OCI-LY1 (cell line): Measurements from ENCODE around the gene PSKH1.
A peak's percentile ranks its signal among the peaks of the same experiment; 100 is the strongest.

Experiments used
- H2AFZ ChIP-seq: fragments of 200-600 bp; sonication (generic), shearing (Covaris generic); 2 replicates; pipeline ENCODE4 v1.6.0; 2014; ENCODE audit warnings: antibody characterized with exemption, mild to moderate bottlenecking, low read length
- H3F3A ChIP-seq: fragments of 200-600 bp; sonication (generic), shearing (Covaris generic); 2 replicates; pipeline ENCODE4 v1.6.0; 2014; ENCODE audit warnings: mild to moderate bottlenecking, antibody characterized with exemption, low read length, moderate library complexity; ENCODE audit not compliant: insufficient read depth
- H3K27ac ChIP-seq: fragments of 200-600 bp; sonication (generic); 2 replicates; pipeline ENCODE4 v1.5.1; 2014; ENCODE audit warnings: low read length, mixed run types, mild to moderate bottlenecking, low read depth; ENCODE audit not compliant: poor library complexity, severe bottlenecking
- H3K27me3 ChIP-seq: fragments of 200-600 bp; sonication (generic); 2 replicates; pipeline ENCODE4 v1.6.0; 2014; ENCODE audit warnings: antibody characterized with exemption, mild to moderate bottlenecking, low read length, moderate library complexity; ENCODE audit not compliant: insufficient read depth
- H3K36me3 ChIP-seq: fragments of 200-600 bp; sonication (generic); 2 replicates; pipeline ENCODE4 v1.6.1; 2014; ENCODE audit warnings: mild to moderate bottlenecking, antibody characterized with exemption, low read length, moderate library complexity, mixed read lengths; ENCODE audit not compliant: insufficient read depth
- H3K4me1 ChIP-seq: fragments of 200-600 bp; sonication (generic); 2 replicates; pipeline ENCODE4 v1.5.1; 2014; ENCODE audit warnings: mild to moderate bottlenecking, low read length, moderate library complexity; ENCODE audit not compliant: insufficient read depth, severe bottlenecking
- H3K4me2 ChIP-seq: fragments of 200-600 bp; sonication (generic), shearing (Covaris generic); 2 replicates; pipeline ENCODE4 v1.6.1; 2014; ENCODE audit warnings: low read length
- H3K4me3 ChIP-seq: fragments of 200-600 bp; sonication (generic); 2 replicates; pipeline ENCODE4 v1.5.1; 2014; ENCODE audit warnings: low read length, low read depth, mild to moderate bottlenecking, mixed read lengths; ENCODE audit not compliant: poor library complexity, severe bottlenecking
- H3K79me2 ChIP-seq: fragments of 200-600 bp; shearing (Covaris generic); 2 replicates; pipeline ENCODE4 v1.6.1; 2016; ENCODE audit warnings: mixed run types, low read length, mixed read lengths; ENCODE audit not compliant: insufficient read depth
- H3K9ac ChIP-seq: fragments of 200-600 bp; sonication (generic), shearing (Covaris generic); 2 replicates; pipeline ENCODE4 v1.6.1; 2014; ENCODE audit warnings: mild to moderate bottlenecking, low read length, mixed read lengths
- H3K9me2 ChIP-seq: fragments of 200-600 bp; sonication (generic), shearing (Covaris generic); 2 replicates; pipeline ENCODE4 v1.6.1; 2014; ENCODE audit warnings: low read depth, mild to moderate bottlenecking, low read length, mixed read lengths
- H3K9me3 ChIP-seq: fragments of 200-600 bp; shearing (Covaris generic); 2 replicates; pipeline ENCODE4 v1.6.1; 2014; ENCODE audit warnings: low read length, mixed read lengths
- H4K20me1 ChIP-seq: fragments of 200-600 bp; sonication (generic), shearing (Covaris generic); 2 replicates; pipeline ENCODE4 v1.6.0; 2016; ENCODE audit warnings: mild to moderate bottlenecking, low read length; ENCODE audit not compliant: insufficient read depth
- CTCF ChIP-seq: fragments of 200-600 bp; sonication (generic), shearing (Covaris generic); IDR thresholded peaks from 2 replicates; pipeline ENCODE4 v1.5.1; 2017; ENCODE audit warnings: mild to moderate bottlenecking, antibody characterized with exemption, low read length, moderate library complexity, mixed read lengths
- EZH2 ChIP-seq: fragments of 200-600 bp; sonication (generic), shearing (Covaris generic); IDR thresholded peaks from 2 replicates; pipeline ENCODE4 v1.8.0; 2017; ENCODE audit warnings: borderline replicate concordance, mixed run types, mild to moderate bottlenecking, antibody characterized with exemption, low read length, moderate library complexity, mixed read lengths

Gene PSKH1

GRCh38 chr16:67942200-67942509 is 49.1 kb downstream of the PSKH1 start:
- Histone ChIP-seq H3K4me2 (no peak overlapping the region), H3K36me3 (peaks cover 14% of the 10 kb centered on the region; the same call in 1 of the 2 replicates), H4K20me1 (no peaks in the 10 kb centered on the region)

GRCh38 chr16:67942510-67943255 is 49.6 kb downstream of the PSKH1 start:
- H3K27me3 ChIP-seq: no peaks in the 10 kb centered on the region
- H3K9ac ChIP-seq: no peak overlapping the region
- H3F3A ChIP-seq: no peaks in the 10 kb centered on the region
- TF ChIP-seq EZH2 (no peak), CTCF (no peak)
- H3K36me3 ChIP-seq: peaks cover 14% of the 10 kb centered on the region; the same call in 1 of the 2 replicates
- no peak overlapping the region for H3K4me2 ChIP-seq
- no peaks in the 10 kb centered on the region for H3K9me3 ChIP-seq
- no peak overlapping the region for H3K27ac ChIP-seq
- no peaks in the 10 kb centered on the region for H3K9me2 ChIP-seq
- no peak overlapping the region for H2AFZ ChIP-seq
- no peak overlapping the region for H3K4me3 ChIP-seq
- H4K20me1 ChIP-seq: no peaks in the 10 kb centered on the region
- H3K79me2 ChIP-seq: no peaks in the 10 kb centered on the region
- H3K4me1 ChIP-seq: peaks cover 39% of the 10 kb centered on the region

More at GRCh38 chr16:67942200-67942509, 49.1 kb downstream of the PSKH1 start:
- Histone ChIP-seq H3F3A (no peaks in the 10 kb centered on the region), H3K4me1 (peaks cover 43% of the 10 kb centered on the region), H3K9me3 (no peaks in the 10 kb centered on the region), H2AFZ (no peak overlapping the region), H3K4me3 (no peak overlapping the region), H3K79me2 (no peaks in the 10 kb centered on the region), H3K9ac (no peak overlapping the region; the same call in 1 of the 2 replicates), H3K27me3 (no peaks in the 10 kb centered on the region), H3K9me2 (no peaks in the 10 kb centered on the region), H3K27ac (no peak overlapping the region)
- peak; percentile 85 for TF ChIP-seq CTCF
- TF ChIP-seq EZH2: no peak

- TF ChIP-seq CTCF (no peak), EZH2 (no peak)
- no peak overlapping the region for H2AFZ ChIP-seq
- H3K27me3 ChIP-seq: no peaks in the 10 kb centered on the region
- peak overlapping the region; percentile 40 for H3K27ac ChIP-seq
- no peaks in the 10 kb centered on the region for H3K9me2 ChIP-seq
- H3K4me3 ChIP-seq: no peak overlapping the region
- peaks cover 14% of the 10 kb centered on the region; the same call in 1 of the 2 replicates for H3K36me3 ChIP-seq
- H3K9ac ChIP-seq: no peak overlapping the region
- H3F3A ChIP-seq: no peaks in the 10 kb centered on the region
- no peaks in the 10 kb centered on the region for H3K79me2 ChIP-seq
- no peak overlapping the region; the same call in 1 of the 2 replicates for H3K4me2 ChIP-seq
- no peaks in the 10 kb centered on the region for H3K9me3 ChIP-seq
- no peaks in the 10 kb centered on the region for H4K20me1 ChIP-seq
- H3K4me1 ChIP-seq: peaks cover 39% of the 10 kb centered on the region
Observed at GRCh38 chr16:67943256-67943618, 50.2 kb downstream of the PSKH1 start.
